CD4-positive, alpha-beta T cell treated with Interleukin-17A for 4 hours (primary cell): ENCODE measurements around the gene PPP2R5E.

Experiments
- DNase-seq: peaks from one replicate; pipeline ENCODE4 v3.0.0-alpha.2; 2020; ENCODE audit warnings: mixed read lengths

PPP2R5E gene

DNA sequence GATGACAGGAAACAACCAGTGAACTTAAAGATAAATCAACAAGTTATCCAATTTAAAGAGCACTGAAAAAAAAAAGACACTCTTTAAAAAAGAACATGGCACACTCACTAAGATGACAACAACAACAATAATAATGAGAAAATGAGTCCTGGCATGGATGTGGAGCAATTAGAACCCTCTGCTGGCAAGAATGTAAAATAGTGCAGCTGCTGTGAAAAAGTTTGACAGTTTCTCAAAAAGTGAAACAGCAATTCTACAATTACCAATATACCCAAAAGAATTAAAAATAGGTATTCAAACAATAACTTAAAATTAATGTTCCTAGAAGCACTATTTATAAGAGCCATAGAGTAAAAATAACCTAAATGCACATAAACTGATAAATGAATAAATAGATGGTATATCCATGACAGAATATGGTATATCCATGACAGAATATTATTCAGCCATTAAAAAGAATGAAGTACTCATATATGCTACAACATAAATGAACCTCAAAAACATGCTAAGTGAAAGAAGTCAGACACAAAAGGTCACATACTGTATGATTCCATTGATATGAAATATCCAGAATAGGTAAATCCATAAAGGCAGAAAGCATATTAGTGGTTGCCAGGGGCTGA, 175.3 kb downstream of the PPP2R5E start:
- no peak for DNase-seq

GRCh38 chr14:63362389-63362819, 180.8 kb downstream of the PPP2R5E start:
- no peak for DNase-seq

DNA sequence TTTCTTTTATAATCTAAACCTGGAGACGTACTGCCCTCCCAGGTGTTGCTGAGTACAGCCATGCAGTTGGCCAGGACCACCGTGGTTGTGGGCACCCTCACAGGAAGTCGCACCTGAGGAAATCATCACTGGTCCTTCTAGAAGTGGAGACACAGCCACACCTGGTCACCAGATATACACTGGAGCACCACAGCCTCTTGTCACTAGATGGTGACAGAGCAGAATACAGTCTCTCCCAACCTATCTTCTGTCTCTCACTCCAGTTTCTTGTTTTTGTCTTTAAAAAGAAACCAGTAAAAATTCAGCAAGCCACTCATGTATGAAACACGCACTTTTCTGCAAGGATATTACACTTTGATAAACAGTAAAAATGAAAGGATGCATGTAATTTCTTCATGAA, 181.4 kb downstream of the PPP2R5E start:
- no peak for DNase-seq

GRCh38 chr14:63357841-63358240, 185.3 kb downstream of the PPP2R5E start:
- DNase-seq = no peak

- no peak for DNase-seq
These were observed 197.4 kb downstream of the PPP2R5E start for GRCh38 chr14:63345826-63346225.

- no peak for DNase-seq
These were observed 198.8 kb downstream of the PPP2R5E start for GRCh38 chr14:63344336-63344735.

DNA sequence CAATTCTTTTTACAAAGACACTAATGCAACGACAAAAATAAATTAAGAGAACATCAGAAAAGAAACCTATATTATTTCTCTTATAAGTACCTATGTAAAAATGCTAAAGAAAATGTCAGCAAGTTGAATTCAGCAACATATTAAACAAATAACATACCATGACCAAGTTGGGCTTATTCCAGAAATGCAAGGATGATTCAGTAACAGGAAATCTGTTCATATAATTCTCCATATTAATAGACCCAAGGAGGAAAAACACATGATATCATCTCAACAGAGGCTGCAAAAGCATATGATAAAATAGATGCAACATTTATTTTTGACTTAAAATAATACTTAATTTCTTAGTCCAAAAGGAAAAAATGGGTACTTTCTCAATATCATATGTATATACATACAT, 199.3 kb downstream of the PPP2R5E start:
- no peak for DNase-seq

- DNase-seq = no peak
These were observed 200.8 kb downstream of the PPP2R5E start for GRCh38 chr14:63342371-63342770.

GRCh38 chr14:63328787-63329737, 214.1 kb downstream of the PPP2R5E start:
- DNase-seq = no peak

DNA sequence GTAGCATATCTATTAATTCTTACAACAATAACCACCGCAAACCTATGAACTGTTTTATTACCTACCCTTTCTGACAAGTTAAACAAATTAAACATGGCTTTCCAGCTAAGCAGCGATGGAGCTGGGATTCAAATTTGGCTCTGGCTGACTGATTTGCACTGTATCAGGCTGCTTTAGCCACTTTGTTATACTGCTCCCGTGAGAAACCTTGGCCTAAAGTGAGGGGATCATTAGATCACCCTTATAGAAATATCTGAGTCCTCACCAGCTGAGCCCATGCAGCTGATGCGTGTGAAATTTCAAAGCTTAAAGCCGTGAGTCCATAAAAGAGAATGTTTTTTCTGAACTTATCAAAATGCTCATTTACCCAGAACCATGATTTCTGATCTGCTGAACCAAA, 216.3 kb downstream of the PPP2R5E start:
- no peak for DNase-seq

DNA sequence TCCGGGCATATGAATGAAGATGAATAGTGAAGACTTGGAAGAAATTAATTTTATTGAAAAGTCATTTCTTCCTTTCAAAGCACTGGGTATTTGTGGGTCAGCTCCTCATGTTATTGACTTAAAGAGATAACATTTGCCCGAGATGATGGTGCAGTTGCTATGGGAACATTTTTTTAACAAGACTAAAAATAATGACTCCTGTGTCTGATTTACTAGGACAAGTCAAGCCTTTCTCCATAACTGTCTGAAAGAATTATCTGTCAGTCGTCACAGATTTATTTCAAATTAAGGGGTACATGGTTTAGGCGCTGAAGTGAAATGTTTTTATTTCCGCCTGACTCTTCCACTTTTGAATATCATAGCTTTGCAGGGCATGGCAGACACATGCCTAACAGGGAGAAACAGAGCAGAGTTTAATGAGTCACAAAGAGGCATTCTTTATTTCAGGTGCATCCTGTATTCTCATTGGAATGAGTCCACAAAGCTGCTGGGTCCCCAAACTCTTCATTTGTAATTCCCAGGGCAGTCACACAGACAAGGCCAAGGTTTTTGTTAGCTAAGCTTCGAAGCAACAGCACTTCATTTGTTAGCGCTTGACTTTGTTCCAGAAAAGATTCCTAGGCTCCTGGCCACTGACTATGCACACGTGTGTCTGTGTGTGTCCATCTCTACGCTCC, 220.1 kb downstream of the PPP2R5E start:
- DNase-seq = no peak

DNA sequence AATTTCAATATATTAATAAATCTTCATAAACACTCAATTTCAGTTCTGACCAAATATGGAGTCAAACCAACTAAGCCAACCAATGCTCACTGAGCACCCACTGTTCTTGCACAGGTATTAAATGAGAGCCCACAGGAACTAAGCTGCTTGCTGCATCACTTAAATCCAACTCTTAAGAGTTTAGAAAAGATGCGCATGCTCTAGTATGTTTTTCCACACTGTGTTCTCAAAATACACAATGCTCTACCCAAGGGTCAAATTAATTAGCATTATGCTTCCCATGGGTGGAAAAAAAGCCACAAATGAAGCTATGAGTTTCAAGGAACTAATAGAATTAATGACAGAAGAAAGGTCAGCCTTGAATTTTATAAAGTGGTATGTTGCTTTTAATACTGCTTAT, 220.7 kb downstream of the PPP2R5E start:
- no peak for DNase-seq
